Raji (cell line): Measurements from ENCODE around the gene ADAMTS2.

Experiments
- POLR2A ChIP-seq: IDR thresholded peaks from 2 replicates; pipeline ENCODE4 v1.6.1; 2011; ENCODE audit warnings: low read depth, low read length, control low read depth; ENCODE audit not compliant: insufficient read depth

The ADAMTS2 gene

DNA sequence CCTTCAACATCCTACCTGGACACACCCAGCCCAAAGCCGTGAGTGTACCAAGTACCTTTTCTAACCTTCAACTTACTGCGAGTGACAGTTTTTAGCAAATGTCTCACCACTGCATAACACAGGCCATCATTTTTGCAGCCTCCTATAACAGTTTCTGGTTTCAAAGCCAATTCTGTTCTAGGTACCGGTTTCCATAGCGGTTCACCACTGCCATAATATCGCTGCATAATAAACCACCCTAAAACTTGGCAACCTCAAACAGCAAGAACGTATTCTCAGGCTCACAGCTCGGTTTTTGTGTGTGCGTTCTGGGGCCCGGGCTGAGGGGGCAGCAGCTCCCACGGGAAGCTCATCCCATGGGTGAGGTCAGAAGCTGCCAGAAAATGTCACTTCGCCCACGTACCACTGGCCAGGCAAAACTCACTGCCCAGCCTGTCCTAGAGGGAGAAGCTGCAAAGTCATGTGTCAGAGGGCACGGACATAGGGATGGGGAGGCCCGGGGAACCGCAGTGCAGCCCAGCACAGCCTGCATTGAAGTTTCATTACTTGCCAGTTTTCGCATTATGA, 15.9 kb upstream of the ADAMTS2 start:
- no peak for TF ChIP-seq POLR2A

DNA sequence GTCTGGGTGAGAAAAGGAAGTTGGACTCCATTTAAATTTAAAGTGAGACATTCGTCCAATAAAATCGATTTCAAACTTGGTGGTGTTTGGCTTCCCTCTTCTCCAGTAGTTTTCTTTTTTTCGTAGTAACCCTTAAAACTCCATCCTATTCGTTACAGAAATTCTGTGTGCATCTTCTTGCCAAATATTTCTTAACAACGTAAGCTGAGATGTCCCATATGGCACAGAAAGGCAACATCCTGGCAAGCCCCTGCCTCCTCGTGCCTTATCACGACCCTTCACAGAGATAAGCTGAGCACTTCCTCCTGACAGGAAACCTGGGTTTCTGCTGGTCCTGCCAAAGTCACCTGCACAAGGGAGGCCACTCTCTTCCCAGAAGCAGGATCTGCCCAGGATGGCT, 11.8 kb upstream of the ADAMTS2 start:
- no peak for TF ChIP-seq POLR2A

DNA sequence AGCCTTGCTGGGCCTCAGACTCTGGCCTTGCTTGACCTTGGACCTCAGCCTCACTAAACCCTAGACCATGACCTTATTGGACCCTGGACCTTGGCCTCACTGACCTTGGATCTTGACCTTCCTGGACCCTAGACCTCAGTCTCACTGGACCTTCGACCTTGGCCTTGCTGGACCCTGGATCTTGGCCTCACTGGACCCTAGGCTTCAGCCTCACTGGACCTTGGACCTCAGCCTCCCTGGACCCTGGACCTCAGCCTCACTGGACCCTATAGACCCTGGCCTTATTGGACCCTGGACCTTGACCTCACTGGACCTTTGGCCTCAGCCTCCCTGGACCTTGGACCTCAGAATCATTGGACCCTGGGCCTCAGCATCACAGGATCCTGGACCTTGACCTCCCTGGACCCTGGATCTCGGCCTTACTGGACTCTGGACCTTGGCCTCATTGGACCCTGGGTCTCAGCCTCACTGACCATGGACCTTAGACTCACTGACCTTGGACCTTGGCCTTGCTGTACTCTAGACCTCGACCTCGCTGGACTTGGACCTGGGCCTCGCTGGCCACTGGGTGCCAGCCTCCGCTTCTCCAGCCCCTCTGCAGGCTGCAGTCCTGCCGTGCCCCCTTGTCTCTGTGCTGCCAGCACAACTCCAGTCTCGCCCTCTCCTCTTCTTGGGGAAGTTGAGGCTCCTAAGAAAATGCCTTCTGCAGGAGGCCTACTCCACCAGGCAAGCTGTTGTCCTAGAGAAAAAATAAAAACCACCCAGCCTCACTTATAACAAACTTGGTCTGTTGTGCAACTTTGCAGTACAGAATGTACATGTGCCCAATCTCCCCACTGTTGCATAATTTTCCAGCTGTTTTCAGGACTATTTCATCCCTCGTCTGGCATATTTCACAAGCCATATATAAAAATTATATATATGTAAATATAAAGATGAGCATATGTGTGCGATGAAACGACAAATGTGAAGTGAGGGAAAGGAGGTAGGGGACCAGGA, 11.0 kb upstream of the ADAMTS2 start:
- TF ChIP-seq POLR2A: no peak

DNA sequence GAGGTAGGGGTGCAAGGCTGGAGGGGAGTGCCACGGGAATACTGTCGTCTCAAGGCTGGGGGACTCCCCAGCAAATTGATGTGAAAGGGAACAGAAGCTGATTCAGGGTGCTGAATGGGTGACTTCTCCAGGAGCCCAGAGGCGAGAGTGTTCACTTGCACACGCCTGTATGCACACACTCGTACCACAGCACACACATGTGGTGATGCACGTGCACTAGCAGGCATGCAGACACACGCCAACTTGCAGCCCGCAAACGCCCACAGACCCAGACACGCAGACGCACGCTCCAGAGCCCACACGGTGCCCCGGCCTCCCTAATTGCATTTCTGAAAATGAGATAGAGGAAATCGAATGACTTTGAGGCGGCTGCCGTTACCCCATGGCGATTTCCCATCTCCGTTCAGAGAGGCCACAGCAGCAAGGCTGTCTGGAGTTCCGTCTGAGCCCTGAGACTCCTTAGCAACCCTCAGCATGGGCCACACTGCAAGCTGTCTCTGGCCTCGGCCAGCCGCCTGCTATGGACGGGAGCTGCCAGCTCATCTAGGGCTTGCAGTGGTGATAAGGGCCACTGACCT, 9.1 kb upstream of the ADAMTS2 start:
- TF ChIP-seq POLR2A: no peak

DNA sequence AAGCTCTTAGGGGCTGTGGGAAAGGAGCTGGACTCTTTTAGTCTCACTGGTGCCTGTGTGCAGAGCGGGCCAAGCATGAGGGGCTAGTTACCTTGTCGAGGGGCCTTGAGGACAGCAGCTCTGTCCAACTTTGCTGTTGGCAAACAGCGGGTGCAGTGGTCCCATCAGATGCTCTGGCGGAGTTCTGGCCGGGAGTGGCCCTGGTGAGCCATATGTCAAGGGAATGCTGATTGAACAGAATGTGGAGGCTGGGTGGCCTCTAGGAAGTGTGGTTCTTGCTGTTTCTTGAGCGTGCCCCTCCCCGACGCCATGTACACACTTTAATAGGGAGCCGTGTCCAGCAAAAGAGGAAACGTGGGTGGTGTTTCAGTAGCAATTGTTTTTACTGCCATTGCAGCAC, 3.6 kb upstream of the ADAMTS2 start:
- TF ChIP-seq POLR2A: no peak

DNA sequence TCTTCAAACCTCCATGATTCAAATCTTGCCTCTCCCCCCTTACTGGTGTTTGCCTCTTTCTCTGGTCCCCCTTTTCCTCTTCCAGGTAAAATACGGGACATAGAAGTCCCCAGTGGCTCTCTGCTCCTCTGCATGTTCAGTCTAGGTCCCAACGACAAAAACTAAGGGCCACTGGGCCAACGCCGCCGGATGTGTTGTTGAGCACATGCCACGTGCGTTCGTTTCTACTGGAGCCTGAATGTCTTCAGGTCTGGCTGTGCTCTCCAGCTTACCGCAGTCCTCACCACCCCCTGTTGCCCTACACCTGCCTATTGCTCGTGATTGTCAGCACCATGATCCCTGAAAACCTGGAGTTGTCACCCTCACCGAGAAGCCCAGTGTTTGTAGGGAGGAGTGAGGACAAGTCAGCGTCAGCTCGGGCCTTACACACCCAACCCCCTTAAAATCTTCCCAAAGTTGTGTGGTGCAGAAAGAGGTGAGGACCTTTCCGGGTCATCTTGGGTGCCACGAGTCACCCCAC, 2.8 kb upstream of the ADAMTS2 start:
- no peak for TF ChIP-seq POLR2A

DNA sequence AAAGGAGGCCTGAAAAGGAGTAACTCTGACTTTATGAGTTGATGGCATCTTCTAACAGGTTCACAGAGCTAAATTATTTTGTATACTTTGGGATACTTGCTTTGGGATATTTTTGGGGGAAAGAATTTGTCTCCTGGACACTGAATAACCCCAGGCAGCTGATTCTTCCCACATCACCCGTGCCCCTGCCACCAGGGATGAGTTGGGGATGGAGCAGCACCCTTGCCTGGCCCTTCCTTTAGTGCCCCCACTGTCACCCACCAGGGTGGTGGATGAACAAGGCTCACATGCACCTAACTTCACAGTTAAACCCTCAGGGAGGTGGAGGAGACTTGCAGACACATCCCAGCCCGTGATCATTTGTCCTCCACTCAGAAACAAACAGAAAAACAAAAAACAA, 2.3 kb upstream of the ADAMTS2 start:
- TF ChIP-seq POLR2A: no peak

DNA sequence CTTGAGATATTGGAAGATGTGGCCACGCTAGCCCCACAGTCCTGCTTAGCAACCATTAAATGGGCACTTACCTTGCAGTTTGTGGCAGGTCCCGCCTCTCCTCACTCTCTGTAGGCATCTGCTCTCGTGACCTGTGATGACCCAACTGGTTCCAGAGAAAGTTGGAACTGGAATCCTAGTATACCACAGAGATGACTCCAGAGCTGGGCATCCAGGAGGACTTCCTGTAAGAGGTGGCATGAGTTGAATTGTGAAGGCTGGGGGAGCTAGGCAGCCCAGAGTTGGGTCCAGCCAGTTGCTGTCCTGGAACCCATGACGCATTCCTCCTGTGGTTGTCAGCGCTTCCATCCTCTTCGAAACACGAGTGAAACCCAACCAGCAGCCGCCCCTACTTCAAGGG, 1.6 kb upstream of the ADAMTS2 start:
- TF ChIP-seq POLR2A: no peak

DNA sequence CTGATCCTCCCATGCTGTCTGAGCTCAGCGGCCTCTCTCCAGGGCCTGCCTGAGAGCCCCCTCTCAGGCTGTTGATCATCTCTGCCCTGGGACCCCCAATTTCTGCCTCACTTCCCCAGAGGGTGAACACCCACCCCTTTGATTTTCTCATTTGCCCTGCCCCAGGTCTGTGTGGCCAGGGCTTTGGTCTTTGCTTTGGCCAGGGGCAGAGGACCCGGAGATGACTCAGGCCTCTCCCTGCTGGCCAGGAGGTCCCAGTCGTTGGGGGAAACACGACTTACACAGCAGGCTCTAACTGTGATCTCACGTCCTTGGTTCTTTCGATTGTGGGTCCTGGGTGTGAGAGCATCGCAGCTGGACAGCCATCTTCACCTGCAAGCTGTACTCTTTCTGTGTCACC, 1.1 kb upstream of the ADAMTS2 start:
- TF ChIP-seq POLR2A: no peak

DNA sequence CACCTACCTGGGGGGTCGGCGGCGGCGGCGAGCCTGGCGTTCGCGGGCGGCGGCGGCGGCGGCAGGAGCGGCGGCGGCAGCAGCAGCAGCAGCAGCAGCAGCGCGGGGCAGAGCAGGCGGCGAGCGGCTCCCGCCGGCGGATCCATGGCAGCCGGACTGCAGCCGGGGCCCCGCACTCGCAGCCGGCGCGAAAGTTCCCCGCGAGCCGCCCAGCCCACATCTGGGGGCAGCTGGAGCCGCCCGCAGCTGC, 153 bp downstream of the ADAMTS2 start:
- no peak for TF ChIP-seq POLR2A

DNA sequence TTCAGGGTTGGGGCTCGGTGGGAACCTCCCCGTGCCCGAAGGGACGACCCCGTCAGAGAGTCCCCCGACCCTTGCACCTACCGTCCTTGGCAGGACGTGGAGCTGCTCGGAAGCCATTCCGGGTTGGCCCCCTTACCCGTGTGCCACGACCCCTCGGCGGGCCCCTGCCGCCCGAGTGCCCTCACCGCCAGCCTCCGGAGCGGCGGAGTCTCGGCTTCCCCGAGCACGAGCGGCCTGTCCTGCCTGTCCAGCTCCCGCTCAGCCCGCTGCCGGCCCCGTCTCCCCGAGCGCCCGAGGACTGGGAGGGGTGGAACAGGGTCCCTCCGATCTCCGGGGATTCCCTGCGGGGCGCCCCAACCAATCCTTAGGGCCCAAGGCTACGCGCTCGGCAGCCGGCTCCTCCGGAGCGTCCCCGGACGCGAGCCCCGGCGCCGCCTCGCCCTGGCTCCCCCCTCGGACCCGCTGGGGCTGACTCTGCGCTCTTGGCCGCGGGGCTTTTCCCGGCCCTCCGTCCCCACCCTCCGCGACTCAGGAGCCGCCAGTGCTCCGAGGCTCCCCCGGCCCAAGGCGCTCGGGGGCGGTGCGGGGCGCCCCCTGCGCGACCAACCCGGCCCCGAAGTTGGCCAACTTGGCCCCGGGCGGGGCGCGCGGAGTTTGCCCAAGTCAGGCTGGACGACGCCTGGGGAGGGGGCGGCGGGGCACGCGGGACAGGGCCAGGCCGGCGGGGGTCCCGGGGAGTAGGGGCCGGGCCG, 654 bp downstream of the ADAMTS2 start:
- no peak for TF ChIP-seq POLR2A

DNA sequence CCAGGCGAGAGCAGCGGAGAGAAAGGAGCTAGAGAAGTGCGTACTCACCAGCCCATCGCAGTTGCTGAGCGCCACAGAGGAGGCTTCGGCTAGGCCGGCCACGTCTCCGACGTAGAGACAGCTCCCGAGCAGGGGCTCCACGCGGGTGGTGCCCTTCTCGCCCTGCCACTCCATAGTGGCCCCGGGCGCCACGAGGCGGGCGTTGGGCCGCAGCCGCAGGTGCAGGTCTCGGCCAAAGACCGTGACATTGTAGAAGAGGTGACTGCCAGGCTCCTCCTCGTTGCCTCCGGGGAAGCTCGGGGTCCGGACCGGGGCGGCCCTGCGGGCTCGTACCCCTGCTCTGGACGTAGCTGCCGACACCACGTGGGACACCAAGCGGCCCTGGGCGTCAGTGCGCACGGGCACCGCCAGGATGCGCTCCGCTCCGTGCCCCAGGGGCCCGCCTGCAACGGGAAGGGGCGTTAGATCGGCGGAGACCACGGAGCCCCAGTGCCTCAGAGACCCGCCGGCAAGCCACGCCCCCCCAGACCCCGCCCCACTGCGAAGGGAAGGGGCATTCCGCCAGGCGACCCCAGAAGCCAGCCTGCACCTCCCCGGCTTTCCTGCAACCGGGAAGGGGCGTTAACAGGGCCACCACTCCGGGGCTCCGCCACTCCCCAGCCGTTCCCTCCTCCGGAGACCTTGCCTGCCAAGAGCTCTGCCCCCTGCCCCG, 1.4 kb downstream of the ADAMTS2 start:
- no peak for TF ChIP-seq POLR2A

DNA sequence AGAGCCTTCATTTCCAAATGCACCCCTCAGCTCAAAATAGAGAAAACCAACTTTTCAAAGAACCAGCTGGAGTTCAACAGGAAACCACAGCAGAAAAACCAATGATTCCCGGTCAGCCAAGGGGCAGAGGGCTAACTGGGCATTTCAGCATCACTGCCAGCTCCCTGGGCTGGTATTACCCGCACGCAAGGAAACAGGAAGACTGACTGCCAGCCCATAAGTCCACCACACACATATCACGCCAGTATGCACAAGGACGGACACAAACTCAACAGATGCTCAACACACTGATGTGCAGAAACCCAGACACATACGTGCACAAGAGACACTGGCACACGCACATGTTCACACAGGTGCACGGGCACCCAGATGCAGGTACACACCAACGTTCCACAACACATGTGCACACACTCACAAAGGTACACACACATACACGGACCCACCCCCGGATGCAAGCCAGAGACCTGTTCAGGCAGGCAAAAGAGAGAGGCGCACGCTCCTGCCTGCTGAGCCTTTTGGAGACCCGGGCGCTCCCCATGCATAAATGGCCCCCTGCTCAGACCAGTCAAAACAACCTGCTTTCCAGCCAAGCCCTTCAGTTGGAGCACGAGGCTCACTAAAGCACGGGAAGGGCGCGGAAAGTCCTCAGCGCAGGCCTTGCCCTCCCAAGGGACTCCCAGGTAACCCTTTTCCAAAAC, 2.1 kb downstream of the ADAMTS2 start:
- no peak for TF ChIP-seq POLR2A

DNA sequence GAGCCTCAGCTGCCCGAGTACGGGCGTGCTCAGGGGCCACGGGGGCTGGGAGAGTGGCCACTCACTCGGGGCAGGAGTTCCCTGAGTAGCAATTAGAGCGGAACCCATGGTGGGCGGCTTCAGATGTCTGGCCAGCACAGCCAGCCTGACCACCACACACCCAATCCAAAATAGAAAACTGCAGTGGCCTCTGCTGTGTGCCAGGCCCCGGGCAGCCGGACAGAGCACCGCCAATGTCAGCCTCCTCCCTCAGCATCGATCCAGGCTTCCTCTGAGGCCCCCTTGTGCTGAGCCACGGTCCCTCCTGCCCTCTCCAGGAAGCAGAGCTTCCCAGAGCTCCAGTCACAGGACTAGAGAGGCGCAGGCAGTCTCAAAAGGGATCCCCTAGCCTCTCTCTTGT, 2.7 kb downstream of the ADAMTS2 start:
- no peak for TF ChIP-seq POLR2A
